Measurements from ENCODE around the gene AP1S1.
A peak's percentile ranks its signal among the peaks of the same experiment; 100 is the strongest.
"Not testable (repeated sequence)": the region's sequence is repeated elsewhere in the genome, so short reads cannot be mapped to it uniquely, and the experiment has no call there.

Gene AP1S1

DNA sequence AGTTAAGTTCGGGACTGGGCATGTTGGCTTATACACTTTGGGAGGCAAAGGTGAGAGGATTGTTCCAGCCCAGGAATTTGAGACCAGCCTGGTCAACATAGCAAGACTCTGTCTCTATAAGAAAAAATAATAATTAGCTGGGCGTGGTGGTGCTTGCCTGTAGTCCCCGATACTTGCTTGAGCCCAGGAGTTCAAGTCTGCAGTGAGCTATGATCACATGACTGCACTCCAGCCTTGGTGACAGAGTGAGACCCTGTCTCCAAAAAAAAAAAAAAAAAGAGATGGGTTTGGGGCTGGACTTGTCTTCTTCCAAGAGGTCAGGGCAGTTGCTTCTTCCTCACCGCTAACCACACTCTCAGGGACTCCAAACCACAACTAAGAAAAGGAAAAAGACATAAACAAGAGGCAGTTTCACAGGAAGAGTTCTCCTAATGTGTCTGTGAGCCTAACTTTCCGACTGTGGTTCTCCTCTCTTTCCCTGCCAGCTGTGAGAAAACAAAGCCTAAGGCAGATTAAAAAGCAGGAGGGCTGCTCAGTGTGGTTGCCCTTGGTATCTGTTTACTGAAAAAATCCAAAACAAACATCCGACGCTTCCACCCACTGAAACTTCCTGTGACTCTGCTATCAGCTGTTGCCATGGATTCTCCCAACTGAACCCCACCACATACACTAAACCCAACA is 29.8 kb upstream of the AP1S1 start:
- peak; percentile 56 for DNase-seq (ENCODE audit: low spot score)

DNA sequence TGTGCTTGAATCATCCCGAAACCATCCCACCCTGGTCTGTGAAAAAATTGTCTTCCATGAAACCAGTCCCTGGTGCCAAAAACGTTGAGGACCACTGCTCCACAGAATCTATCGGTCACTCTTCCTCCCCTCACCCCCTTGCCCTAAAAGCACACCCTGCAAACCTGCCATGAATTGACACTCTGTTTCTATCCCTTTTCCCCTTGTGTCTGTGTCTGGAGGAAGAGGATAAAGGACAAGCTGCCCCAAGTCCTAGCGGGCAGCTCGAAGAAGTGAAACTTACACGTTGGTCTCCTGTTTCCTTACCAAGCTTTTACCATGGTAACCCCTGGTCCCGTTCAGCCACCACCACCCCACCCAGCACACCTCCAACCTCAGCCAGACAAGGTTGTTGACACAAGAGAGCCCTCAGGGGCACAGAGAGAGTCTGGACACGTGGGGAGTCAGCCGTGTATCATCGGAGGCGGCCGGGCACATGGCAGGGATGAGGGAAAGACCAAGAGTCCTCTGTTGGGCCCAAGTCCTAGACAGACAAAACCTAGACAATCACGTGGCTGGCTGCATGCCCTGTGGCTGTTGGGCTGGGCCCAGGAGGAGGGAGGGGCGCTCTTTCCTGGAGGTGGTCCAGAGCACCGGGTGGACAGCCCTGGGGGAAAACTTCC is 28.2 kb upstream of the AP1S1 start:
- peak; percentile 60 for DNase-seq (ENCODE audit: low spot score)

DNA sequence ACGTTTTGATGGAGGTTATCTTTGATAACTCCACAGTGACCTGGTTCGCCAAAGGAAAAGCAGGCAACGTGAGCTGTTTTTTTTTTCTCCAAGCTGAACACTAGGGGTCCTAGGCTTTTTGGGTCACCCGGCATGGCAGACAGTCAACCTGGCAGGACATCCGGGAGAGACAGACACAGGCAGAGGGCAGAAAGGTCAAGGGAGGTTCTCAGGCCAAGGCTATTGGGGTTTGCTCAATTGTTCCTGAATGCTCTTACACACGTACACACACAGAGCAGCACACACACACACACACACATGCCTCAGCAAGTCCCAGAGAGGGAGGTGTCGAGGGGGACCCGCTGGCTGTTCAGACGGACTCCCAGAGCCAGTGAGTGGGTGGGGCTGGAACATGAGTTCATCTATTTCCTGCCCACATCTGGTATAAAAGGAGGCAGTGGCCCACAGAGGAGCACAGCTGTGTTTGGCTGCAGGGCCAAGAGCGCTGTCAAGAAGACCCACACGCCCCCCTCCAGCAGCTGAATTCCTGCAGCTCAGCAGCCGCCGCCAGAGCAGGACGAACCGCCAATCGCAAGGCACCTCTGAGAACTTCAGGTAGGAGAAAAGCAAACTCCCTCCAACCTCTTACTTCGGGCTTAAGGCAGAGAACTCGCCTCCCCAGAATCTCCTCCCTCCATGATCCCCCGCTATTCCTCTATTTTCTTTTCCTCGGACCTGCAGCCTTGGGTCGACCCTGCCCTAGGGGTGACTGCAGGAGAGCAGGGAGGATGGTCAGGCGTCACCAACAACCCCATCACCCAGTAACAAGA is 27.4 kb upstream of the AP1S1 start, which contains the start of gene SERPINE1:
Gene SERPINE1 (plus strand): TSS at position 454 of the 809 bp plus-strand sequence. CDS start 1,290 bp downstream, outside the sequence.
- peak; percentile 72 for DNase-seq (ENCODE audit: low spot score)

DNA sequence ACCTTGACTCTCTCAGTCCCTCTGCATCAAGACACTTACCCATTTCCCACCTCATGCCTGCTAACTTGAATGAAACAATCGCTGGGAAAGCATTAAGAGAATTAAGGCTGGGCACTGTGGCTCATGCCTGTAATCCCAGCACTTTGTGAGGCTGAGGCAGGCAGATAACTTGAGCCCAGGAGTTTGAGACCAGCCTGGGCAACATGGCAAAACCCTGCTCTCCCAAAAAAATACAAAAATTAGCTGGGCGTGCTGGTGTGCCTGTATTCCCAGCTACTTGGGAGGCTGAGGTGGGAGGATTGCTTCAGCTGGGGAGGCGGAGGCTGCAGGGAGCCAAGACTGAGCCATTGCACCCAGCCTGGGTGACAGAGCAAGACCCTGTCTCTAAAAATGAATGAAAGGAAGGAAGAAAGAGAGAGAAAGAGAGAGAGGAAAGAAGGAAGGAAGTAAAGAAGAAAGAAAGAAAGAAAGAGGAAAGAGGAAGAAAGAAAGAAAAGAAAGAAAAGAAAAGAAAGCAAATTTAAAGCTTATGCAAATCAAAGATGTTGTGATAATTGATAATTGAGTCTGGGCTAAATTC is 26.7 kb upstream of the AP1S1 start:
- no peak for DNase-seq (ENCODE audit: low spot score)

DNA sequence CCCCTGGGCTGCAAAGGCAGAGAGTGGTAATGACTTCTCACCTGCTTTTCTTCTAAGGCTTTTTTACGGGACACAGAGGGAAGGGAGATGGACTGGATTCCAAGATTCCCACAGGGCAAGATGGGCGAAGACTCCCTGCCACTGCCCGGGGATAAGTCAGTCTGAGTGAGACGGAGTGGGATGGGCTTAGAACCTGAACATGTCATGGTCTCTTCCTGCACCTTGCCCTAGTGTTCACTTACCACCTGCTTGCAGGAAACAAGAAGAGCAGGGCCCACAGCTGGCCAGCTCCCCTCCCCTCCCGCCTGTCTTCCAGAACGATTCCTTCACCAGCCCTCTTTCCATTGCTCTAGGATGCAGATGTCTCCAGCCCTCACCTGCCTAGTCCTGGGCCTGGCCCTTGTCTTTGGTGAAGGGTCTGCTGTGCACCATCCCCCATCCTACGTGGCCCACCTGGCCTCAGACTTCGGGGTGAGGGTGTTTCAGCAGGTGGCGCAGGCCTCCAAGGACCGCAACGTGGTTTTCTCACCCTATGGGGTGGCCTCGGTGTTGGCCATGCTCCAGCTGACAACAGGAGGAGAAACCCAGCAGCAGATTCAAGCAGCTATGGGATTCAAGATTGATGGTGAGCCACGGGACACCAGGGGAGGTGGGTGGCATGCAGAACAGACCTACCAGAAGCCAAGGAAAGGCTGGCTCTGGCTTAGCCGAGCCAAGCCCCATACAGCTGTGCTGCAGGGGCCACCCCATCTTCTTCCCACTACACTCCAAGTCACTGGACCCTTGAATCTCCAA is 26.0 kb upstream of the AP1S1 start:
- no peak for DNase-seq (ENCODE audit: low spot score)

DNA sequence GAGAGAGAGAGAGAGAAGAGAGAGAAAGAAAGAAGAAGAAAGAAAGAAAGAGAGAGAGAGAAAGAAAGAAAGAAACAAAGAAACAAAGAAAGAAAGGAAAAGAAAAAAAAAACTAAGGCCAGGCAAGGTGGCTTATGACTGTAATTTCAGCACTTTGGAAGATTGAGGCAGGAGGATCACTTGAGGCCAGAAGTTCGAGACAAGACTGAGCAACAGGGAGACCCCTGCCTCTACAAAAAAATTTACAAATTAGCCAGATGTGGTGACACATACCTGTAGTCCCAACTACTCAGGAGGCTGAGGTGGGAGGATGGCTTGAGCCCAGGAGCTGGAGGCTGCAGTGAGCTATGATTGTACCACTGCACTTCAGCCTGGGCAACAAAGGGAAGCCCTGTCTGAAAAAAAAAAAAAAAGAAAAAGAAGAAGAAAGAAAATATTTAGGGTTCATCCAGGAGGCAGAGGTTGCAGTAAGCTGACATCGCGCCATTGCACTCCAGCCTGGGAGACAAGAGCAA is 24.6 kb upstream of the AP1S1 start:
- DNase-seq (ENCODE audit: low spot score) = no peak

DNA sequence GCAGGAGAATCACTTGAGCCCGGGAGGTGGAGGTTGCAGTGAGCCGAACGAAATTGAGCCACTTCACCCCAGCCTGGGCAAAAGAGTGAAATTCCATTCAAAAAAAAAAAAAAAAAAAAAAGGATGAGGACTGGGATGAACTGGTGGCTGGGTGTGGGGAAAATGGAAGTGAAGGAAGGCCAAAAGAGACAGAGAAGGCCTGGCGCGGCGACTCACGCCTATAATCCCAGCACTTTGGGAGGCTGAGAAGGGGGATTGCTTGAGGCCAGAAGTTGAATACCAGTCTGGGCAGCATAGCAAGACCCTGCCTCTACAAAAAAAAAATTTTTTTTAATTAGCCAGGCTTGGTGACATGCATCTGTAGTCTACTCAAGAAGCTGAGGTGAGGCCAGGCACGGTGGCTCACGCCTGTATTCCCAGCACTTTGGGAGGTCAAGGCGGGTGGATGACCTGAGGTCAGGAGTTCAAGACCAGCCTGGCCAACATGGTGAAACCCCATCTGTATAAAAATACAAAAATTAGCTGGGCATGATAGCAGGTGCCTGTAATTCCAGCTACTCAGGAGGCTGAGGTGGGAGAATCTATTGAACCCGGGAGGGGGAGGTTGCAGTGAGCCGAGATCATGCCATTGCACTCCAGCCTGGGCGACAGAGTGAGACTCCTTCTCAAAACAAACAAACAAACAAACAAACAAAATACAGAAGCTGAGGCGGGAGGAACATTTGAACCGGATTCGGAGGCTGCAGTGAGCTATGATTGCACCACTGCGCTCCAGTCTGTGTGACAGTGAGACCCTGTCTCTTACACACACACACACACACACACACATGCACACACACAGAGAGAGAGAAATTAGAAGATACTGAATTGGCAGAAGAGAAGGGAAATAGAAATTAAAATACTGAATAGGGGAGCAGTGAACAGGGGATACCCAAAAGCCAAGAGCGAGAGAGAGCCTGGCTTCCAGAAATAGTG is 21.4 kb upstream of the AP1S1 start:
- not testable (repeated sequence) for DNase-seq (ENCODE audit: low spot score)

DNA sequence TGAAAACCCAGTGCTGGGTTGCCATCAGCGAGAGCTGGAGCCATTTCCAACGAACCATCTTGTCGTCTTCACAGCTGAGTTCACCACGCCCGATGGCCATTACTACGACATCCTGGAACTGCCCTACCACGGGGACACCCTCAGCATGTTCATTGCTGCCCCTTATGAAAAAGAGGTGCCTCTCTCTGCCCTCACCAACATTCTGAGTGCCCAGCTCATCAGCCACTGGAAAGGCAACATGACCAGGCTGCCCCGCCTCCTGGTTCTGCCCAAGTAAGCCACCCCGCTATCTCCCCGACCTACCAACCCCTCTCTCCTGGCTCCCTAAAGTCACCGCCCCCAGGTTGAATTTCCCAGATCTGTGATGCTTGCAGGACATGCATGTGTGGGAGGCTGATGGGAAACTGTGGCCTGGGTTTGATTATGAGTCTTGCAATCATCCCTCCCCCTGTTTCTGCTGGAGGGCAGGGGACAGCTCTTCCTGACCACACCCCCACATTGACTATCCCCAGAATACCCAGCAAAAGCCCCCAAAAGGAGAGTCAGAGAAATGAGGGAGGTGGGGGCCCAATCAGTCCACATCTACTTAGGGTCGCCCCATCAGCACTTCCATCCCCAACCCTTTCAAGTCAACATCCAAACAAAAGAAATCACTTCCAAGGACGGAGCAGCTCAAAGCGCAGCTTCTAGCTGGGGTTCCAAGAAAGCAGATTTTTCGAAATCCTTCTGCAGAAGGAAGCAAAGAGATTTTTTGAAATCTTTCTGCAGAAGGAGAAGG is 20.5 kb upstream of the AP1S1 start:
- DNase-seq (ENCODE audit: low spot score) = no peak

DNA sequence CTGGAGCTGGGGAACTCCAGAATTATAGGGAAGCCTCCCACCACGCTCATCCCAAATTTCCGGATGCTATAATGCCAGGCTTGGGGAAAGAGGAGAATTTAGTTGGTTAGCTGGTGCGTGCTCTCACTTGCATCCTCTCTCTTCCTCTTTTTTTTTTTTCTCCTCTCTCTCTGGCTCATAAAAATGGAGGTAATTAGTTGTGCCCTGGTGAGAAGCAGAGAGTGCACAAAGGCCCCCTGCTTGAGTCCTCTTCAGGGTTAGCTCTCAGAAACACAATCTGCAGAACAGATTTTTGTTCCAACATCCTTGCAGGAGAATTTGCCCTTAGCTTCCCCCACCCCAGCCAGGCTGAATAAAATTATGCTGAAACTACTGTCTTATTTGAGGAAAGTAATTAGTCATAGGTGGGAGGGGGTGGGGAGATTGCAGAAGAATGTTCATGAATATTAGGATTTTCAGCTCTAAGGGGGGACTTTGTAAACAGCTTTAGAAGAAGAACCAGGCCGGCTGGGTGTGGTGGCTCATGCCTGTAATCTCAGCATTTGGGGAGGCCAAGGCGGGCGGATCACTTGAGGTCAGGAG is 19.8 kb upstream of the AP1S1 start:
- no peak for DNase-seq (ENCODE audit: low spot score)

DNA sequence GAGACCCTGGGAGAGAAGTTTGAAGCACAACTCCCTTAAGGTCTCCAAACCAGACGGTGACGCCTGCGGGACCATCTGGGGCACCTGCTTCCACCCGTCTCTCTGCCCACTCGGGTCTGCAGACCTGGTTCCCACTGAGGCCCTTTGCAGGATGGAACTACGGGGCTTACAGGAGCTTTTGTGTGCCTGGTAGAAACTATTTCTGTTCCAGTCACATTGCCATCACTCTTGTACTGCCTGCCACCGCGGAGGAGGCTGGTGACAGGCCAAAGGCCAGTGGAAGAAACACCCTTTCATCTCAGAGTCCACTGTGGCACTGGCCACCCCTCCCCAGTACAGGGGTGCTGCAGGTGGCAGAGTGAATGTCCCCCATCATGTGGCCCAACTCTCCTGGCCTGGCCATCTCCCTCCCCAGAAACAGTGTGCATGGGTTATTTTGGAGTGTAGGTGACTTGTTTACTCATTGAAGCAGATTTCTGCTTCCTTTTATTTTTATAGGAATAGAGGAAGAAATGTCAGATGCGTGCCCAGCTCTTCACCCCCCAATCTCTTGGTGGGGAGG is 16.5 kb upstream of the AP1S1 start:
- no peak for DNase-seq (ENCODE audit: low spot score)

DNA sequence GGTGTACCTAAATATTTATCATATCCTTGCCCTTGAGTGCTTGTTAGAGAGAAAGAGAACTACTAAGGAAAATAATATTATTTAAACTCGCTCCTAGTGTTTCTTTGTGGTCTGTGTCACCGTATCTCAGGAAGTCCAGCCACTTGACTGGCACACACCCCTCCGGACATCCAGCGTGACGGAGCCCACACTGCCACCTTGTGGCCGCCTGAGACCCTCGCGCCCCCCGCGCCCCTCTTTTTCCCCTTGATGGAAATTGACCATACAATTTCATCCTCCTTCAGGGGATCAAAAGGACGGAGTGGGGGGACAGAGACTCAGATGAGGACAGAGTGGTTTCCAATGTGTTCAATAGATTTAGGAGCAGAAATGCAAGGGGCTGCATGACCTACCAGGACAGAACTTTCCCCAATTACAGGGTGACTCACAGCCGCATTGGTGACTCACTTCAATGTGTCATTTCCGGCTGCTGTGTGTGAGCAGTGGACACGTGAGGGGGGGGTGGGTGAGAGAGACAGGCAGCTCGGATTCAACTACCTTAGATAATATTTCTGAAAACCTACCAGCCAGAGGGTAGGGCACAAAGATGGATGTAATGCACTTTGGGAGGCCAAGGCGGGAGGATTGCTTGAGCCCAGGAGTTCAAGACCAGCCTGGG is 15.9 kb upstream of the AP1S1 start:
- DNase-seq (ENCODE audit: low spot score) = peak; percentile 48

DNA sequence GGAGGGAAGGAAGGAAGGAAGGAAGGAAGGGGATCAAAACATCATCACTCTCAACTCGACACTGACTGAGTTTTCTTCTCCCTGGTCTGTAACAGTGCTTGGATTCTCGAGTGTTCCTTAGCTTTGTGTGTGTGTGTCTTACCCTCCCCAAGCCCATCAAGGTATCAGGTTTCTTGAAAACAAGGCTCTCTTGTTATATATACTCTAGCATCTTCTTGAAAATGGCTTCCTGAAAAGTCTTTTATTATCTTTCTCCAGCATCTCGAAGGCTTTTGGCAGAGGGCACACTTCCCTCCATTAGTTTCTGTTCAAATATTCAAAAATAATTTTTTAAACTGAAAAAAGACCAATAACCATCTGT is 14.0 kb upstream of the AP1S1 start:
- DNase-seq (ENCODE audit: low spot score) = no peak

DNA sequence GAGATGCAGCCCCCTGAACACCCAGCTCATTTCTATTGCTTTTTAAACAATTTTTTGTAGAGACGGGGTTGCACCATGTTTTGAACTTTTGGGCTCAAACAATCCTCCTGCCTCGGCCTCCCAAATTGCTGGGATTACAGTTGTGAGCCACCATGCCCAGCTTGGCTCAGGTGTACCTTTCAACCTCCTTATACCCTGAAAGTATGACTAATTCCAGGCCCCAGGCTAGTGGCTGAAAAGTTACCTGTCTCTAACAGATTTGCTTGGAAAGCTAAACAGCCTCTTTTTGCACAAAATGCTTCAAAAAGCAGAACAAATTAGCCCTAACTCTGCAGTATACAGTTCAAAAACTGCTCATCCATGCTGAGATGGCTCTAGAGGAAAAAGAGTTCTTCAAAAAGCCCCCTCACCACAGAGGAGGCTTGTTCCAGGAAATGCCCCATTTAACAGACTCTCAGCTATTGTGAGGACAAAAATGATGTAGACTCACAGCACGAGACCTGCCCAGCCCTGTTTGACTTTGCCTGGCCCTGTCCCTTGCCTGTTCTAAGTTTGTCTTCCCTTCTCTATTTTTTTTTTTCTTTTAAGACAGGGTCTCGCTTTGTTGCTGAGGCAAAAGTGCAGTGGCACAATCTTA is 13.4 kb upstream of the AP1S1 start:
- DNase-seq (ENCODE audit: low spot score) = no peak

DNA sequence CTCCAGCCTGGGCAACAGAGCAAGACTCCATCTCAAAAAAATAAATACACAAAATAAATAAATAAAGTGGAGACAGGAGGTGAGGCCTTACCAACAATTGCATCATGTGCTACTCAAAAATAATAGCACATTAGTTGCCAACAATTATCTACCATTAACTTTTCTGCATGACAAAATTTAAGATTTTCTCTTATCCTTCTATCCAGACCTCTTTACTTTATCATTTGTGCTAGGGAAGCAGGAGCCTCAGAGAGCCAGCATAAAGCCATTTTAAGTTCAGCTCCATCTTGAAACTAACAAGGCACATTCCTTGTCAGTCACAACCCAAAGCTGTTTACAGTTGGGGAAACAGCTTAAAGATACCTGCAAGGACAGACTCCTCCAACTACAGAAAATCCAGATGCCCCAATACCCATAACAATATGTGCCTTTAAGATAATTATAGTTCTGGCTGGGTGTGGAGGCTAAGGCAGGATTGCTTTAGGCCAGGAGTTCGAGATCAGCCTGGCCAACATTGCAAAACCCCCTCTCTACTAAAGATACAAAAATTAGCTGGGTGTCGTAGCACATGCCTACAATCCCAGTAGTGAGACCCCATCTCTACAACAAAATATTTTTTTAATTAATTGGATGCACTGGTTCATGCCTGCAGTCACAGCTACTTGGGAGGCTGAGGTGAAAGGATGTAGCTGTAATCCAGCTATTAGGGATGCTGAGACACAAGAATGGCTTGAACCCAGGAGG is 2.2 kb upstream of the AP1S1 start:
- DNase-seq (ENCODE audit: low spot score) = no peak

DNA sequence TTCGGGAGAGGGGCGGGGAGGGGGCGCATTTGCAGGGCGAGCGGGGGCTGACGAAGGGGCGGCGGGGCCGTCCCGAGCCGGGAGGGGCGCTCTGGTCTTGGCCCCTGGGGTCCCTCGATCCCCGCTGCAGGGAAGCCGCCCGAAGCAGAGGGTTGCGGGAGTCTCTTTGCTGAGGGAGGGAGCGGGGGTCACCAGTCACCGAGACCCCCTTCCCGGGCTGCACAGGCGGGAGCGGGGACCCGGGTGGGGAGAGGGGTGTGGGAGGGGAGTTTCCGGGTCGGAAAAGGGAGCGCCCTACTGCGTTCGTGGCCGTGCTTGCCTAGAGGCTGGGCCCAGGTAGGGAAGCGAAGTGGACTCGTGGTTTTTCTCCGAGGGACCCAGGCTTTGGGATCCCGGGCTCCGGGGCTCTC is 422 bp downstream of the AP1S1 start:
- DNase-seq (ENCODE audit: low spot score) = no peak

DNA sequence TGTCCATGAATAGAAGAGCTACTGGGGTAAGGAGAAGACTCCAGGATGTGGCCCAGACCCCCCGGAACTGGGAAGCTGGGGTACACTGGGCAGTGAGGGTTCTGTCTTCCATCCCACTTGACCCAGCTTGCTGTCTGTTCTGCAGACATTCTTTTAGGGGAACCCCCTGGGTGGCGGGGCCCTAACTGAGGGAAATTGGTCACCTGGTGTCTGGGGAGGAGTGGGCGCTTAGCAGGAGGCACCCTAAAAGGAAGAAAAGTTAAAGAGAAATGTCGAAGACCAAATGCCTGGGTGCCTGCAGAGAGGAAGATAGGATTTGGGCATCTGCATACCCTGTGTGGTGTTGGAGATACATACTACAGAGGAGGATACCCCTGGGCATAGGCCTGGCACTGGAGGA is 1.0 kb downstream of the AP1S1 start:
- DNase-seq (ENCODE audit: low spot score) = no peak

DNA sequence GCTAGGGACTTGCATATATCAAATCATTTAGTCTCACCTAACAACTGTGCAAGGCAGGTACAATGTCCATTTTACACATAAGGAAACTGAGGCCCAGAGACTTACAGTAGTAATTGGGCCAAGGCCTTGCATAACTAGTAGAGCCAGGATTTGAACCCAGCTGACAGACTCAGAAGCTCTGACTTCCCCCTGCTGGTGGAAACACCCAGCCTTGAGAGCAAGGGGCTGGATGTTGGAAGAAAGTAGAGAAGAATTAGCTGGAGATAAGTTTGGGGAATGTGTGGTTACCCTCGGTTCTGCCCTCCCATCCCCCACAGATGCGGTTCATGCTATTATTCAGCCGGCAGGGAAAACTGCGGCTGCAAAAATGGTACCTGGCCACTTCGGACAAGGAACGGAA is 2.0 kb downstream of the AP1S1 start:
- no peak for DNase-seq (ENCODE audit: low spot score)

Data from Ammon's horn (tissue), 1 donor.